HG02852 (cell line): Measurements from ENCODE around the gene NKX1-1.

Source experiments
- ATAC-seq: cut with Tn5 transposase; IDR thresholded peaks from one replicate; pipeline ENCODE4 v1.9.1; 2021; ENCODE audit warnings: mild to moderate bottlenecking, moderate library complexity; ENCODE audit not compliant: unreplicated experiment

Gene NKX1-1

DNA sequence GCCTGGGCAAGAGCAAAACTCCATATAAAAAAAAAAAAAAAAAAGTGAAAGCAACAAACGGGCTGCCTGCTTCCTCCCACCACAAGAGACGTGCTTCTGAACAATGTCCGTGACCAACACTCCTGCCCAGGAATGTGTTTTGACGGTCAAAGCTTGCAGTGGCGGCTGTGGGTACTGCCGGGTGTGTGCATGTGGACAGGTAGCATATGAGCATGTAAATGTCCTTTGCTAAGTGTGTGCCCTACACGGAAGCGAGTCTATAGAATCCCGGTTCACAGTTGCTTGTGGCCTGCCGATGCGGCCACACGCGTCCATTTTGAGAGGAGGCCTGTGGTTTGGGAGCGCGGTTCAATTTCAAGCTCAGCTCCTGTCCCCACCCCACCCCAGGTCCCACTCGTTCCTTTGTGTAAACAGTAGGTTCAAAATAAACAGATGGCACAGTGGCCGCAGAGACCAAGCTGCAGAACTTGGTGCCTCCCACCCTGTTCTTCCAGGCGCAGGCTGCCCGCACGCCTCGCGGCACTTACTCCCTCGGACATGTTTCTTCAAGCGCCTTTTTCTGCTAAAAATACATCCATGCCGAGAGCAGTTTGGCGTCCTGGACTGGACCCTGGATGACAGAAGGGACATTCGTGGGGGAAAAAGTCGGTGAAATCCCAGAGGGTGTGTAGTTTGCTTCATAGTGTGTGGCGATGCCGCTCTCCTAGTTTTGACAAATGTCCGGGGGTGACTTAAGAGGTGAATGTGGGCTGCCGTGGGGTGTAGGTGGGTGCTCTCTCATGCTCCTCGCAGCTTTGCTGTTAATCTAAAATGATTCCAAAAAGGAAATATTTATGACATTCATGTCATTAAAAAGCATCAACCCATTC, 11.5 kb upstream of the NKX1-1 start:
- no peak for ATAC-seq

DNA sequence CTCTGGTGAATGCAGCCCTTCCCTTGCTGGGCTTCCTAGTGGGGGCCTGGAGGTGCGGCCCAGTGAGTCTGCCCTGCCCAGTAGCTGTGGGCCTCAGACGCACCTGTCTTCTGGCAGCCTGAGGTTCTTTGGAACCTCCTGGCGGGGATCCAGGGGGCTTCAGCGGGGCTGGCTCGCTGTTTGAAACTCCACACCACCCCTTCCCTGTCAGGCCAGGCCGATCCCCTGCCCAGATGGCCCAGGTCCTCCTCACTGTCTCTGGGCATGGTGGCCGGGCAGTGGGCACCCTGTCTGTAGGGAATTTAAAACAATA, 10.7 kb upstream of the NKX1-1 start:
- no peak for ATAC-seq

DNA sequence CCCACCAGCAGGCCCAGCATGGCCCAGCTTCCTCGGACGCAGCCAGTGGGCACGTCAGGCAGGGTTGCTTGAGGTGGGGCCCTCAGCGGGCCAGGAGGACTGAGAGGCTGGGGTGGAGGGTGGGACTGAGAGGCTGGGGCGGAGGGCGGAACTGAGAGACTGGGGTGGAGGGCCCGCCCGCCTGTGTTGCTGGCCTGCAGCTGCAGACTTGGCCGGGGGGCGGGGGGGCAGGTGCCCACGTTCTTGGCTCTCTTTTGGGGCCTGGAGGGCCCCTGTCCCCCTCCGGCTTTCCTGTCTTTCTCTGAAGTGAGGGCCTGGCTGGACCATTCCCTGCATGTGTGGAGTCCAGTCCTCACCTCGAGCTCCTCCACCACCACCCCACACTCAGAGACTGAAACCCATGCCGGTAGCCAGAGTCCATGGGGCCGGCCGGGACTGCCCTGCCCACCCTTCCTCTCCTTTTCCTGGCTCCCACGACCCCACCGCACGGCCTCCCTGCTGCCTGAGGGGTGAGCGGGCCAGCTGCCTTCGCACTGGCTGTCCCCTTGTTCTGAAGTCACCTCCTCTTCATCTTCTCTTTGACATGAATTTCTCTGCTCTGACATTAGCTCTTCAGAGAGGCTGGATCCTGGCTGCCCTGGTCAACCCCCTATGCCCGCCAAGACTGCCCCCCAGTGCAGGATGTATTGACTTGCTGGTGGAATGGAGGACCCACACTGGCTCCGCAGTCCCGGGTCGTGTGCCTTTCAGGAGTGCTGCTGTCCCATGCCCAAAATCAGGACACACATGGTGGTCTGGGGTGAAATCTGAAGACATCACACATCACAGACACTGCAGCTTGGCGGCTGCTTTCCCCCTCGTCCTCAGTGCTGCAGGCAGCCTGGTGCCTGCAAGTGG, 10.1 kb upstream of the NKX1-1 start:
- ATAC-seq: no peak

DNA sequence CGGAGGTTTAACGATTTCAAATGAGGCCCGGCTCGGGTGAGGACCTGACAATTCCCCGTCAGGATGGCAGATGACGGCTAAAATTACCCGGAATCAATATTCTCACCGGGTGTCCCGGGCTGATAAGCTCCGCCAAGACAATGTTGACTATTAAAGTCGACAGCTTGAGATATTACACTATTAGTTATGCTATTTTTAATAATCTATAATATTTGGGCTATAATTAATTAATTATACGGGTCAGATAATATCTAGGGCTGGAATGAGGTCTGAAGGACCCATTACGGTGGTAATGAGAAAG, 9.4 kb upstream of the NKX1-1 start:
- no peak for ATAC-seq

DNA sequence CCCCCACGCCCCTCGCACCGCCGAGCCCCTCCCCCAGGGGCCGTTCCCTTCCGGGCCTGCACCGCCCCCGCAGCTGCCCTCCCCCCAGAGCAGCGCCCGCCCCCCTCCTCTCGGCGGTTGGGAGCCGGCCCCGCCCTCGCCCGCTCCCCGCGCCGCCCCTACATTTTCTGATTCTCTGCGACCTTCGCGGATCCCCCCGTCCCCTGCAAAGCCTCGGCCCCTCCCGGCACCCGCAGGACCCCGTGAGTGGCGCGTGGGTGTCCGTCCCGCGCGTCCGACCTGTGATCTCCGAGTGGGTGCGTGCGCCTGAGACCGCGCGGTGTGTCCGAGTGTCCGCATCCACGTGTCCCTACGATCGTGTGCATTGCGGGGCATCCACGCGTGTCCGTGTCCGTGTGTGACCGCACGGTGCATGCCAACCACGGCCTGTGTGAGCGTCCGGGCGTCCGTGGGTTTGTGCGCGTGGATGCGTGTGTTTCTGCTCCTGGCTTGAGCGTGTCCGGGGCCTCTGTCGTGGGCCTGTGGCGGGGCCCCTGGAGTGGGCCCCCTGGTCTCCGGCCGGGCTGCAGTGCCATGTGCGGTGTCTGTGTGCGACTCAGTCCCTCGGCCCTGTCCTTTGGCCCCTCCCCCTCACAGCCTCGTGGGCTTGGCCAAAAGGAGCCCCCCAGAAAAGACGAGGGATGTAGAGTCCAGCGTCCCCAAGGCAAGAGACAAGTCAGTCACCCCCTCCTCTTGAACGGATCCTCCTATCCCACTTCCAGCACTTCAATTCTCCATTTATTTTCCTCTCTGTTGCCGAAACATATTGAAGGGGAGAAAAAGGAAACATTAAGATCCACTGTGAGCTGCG, 8.8 kb upstream of the NKX1-1 start:
- ATAC-seq: no peak

DNA sequence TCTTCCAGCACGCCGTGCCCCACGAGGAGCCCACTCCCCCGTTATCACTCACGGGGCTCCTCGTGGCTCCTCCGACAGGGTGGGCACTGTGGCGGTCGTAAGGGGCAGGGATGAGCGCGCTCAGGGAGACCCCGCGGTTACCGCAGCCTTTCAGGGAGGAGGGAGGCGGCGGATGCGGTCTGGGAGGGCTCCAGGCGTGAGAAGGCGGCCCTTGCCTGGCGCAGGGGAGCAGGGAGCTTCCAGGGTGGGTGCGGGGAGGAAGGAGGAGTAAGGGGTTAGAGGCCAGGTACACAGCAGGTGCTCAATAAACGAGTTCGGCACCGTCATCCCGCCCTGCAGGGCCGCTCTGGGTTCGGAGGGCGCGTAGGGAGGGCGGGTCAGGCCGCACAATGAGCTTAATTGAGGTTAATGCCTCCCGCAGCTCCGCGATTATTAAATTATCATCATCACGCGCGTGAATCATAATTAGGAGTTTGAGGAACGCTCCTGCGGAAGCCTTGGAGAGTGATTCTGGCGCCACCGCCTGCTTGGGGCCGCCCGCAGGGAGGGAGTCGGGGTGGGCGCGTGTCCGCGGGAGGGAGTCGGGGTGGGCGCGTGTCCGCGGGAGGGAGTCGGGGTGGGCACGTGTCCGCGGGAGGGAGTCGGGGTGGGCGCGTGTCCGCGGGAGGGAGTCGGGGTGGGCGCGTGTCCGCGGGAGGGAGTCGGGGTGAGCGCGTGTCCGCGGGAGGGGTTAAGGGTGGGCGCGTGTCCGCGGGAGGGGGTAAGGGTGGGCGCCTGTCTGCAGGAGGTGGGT, 7.6 kb upstream of the NKX1-1 start:
- no peak for ATAC-seq

DNA sequence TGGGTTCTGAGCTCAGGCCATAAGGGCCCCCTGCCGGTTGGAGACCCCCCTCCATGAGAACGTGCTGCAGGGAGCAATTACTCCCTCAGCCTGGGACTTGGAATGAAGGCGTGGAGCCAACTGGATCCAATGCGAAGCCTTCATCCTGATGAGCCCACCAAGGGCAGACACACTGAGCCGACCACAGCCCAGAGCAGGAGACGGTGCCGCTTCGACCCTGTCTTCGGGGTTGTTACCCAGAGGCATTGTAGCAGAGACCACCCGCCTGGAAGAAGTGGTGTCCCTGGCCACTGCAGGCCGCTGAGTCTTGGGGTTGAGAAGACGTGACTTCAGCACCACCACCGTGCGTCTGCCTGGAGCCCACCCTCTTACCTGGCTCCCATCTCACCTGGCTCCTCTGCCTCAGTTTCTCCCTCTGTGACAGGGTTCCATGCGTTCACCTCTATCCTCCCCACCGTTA, 7.0 kb upstream of the NKX1-1 start:
- ATAC-seq: no peak

DNA sequence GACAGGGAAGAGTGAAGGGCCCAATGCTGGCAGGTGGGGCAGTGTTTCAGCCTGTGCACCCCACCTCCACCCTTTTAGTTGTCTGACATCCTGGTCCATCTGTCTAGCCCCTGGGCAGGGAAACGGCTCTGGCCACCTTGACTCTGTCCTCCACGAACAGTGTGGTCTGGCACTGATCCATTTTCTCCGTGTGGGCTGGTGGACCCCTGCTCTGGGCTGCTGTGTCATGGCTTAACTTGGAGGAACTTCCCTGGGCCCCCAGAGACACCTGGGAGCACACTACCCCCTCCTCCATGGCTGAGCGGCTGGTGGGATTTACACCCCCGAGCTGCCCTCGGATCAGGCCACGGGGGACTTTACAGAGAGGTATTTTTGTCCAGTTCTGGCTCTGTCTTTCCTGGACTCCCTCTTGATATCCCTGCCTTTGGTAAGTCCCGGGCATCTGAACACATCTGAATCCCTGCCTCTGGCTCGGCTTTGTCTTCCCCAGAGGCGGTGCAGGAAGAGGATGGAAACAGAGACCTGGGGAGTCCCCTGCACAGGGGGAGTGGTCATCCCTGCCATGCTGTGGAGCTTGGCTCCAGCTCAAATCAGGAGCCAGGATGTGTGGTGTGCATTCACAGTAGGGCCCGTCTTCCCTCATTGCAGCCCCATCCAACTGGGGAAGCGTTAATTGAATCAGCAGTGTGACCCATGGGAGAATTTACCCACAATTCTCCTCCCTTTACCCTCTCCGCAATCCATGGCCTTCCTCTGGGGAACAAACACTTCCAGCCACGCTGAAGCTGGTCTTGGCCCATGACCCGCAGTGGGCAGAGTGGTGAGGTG, 6.3 kb upstream of the NKX1-1 start:
- ATAC-seq: no peak

DNA sequence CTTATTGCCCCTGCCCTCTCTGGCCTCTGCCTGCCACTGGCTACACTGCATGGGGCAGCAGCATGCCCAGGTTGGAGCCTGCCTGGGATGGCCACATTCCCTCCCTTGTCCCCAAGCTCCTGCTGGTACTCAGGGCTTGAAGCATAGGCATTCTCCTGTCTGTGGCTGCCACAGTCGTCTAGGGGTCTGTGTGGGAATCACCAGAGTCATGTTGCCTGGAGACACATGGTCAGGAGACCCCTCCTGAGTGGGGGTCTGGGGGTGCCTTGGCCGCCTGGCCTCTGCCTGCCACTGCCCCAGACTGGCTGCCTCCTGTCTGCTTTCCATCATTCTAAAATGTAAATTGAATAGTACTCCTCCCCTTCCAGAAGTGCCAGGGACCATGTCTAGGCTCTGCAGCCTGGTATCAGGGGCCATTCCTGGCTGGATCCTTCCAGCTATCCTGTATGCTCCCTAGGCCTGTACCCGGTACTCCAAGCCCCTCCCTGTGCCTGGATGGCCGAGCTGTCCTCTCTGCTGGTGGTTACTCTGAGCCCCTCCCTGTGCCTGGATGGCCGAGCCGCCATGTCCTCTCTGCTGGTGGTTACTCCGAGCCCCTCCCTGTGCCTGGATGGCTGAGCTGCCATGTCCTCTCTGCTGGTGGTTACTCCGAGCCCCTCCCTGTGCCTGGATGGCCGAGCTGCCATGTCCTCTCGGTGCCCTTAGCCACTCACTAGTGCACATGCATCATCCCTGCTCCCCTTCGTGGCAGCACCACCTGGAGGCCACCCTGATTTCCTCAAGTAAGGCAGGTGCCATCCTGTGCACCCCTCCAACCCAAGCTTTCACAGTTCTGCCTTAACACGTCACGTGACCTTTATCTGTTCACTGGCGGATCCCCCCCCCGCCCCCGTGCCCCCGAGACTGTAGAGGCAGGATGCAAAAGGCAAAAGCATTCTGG, 5.5 kb upstream of the NKX1-1 start:
- no peak for ATAC-seq

DNA sequence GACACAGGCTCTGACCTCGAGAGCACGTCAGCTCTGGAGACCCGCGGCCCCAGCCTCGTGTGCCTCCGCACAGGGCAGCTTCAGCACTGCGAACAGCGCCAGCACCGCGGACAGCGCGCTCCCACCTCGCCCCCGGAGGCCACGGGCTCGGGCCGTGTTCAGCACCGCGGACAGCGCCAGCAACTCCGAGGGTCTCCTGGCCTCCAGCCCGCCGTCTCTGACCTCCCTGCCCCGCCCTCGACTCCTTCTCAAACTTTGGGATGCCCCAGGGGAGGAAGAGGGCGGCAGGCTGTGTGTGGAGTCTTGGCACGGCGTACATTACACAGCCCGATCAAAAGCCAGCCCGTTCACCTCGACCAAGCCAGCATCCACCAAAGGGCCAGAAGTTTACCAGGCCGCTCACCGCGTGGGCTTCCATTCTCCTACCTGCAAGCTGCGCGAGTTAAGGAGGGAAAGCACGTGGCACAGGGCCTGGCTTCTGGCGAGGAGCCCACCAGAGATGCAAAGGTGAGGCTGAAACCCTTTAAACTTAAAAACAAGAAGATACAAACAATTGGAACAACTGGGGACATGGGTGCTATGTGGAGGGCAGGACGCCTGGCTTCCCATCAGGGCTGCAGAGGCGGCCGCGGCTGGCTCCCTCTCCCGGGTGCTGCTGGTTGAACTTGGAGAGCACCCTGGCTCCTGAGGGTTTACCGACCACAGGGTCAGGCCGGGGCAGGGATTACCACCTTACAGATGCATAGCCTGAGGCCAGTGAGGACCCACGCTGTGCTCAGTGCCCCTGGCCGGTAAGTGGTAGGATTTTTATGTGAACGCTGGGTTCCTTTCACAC, 4.5 kb upstream of the NKX1-1 start:
- no peak for ATAC-seq

DNA sequence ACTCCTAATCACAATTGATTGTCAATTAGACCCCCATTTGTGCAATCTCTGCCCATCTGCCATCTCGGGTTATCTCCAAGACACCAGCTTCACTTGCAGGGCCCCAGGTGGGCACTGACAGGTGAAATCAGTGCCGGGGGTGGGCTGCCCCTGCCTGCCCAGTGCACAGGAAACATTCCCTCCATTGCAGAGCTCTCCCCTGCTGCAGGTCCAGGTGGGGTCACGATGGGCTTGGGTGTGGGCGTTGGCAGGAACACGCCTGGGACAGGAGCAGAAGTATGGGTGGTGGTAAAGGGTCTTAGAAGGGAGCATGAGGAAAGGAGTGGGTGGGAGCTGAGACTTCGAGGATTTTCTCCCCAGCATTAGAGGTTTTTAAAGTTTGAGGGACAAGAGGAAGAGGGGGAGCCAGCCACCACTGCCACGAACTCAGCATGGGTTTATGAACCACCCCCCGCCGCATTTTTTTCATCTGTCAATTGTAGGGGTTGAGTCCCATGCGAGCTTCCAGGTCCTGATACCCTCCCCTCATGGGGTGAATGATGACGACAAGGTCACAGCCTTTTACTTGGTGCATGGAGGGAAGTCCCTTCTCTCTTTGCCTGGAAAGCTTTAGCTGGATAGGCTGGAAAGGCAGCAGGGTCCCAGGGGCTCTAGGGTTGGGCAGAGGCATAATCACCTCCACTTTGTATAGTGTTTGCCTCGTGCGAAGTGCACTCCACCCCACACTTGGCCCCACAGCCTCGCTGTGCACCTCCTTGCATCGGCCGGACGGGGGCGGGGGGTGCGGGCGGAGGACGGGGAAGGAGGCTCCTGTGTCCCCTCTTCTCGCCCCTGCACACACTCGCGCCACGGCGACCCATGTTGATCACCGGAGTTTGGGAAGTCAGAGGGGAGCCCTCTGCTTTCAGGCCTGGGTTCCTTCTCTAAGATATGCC, 3.5 kb upstream of the NKX1-1 start:
- no peak for ATAC-seq

DNA sequence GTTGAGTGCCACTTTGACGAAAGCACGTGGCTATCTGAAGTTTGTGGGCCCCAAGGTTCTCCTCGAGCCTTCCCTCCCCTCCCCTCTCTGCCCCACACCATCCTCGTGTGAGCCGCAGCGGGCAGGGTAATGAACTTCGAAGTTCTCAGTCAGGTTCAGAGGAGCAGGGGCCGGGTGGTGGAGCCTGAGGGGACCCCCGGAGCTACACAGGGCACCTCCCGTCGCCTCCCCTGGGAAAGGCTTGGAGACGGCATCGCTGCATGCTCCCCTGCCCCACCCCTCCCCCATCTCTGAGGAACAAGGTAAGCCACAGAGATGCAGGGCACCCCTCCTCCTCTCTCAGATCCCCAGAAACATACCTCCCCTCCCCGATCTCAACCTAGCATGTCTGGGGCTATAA, 2.8 kb upstream of the NKX1-1 start:
- no peak for ATAC-seq

DNA sequence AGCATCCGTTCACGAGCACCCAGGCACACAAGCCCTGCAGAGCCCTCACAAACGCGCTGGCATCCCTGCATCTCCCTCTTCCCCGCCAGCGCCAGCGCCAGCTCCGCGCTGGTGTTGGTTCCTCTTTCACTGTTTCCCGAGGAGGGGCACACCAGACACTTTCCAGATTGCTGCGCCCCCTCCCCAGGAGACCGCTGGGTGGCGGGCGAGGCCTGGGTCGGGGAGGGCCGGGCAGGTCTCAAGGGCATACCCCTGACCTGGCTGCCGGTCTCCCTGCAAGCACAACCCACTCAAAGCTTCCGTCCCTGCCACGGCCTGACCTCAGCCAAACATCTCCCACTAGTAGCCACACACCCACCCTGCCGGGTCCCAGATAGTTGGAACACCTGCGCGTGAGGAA, 2.2 kb upstream of the NKX1-1 start:
- ATAC-seq: no peak

DNA sequence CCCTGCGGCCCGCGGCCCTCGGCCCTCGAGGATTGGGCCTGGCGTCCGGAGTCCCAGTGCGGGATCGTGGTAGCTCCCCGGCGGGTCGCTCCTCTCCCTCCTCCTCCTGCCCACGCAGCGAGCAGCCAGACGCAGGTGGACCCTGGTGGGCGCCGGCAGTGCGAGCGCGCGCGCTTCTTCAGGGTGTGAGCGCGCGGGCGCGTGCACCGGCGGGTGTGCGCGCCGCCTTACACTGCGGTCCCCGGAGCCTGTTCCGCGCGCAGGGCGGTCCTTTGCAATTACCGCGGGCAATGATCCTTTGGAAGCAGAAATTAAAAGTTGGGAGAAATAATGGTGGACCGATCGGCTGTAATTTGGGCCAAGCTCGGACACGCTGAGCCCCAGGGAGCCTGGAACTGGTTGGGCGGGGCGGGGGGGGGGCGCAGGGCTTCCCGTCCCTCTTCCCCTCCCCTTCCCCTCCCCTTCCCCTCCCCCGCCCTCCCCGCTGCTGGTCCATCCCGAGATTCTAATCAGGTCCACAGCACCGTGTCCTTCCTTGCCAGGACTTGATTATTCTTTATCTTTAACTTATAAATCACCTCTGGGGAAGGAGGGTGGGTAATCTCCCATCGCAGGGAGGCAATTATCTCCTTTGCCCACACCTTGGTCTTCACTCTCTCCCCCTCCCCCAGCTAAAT, 1.6 kb upstream of the NKX1-1 start:
- ATAC-seq: no peak

DNA sequence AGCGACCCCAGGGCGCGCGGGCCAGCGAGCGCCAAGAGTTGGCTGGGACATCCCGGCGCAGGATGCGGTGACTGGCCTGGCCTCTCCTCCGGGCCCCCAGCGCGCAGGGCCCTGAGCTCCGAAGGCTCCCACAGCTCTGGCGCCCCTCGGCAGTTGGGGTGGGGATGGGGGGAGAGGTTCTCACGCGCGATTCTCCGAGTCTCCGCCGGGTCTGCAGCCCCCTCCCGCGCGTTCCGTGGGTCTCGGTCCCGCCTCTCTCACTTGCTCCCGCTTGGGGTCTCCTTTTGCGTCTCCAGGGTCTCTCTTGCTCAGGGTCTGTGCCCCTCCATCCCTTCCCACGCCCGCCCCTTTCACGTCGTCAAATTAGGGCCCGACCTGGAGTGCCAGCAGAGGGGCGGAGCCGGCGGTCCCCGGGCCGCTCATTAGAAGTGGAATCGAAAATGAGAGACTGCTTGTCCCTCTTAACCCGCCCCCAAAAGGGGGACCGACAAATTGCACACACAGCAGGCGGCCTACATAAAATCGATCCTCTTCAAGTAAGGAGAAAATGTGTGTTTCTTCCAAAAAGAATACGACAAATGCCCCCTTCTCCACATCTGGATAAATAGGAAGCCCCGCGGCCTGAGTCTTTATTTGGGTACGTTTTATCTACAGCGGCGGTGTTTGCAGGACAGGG, 877 bp upstream of the NKX1-1 start:
- no peak for ATAC-seq
